PC-9 (cell line): ENCODE measurements around the gene PIK3R1.

ENCODE experiments used
- EZH2 ChIP-seq: fragments of 200-600 bp; sonication (generic); IDR thresholded peaks from 2 replicates; pipeline ENCODE4 v1.8.0; 2017; ENCODE audit warnings: antibody characterized with exemption, low read depth
- TF ChIP-seq, protein P1 (sequence below): fragments of 200-600 bp; sonication (generic); conservative IDR thresholded peaks from 2 replicates; pipeline ENCODE4 v1.6.1; 2017; ENCODE audit warnings: mixed run types, antibody characterized with exemption, mild to moderate bottlenecking, moderate library complexity

DNA sequence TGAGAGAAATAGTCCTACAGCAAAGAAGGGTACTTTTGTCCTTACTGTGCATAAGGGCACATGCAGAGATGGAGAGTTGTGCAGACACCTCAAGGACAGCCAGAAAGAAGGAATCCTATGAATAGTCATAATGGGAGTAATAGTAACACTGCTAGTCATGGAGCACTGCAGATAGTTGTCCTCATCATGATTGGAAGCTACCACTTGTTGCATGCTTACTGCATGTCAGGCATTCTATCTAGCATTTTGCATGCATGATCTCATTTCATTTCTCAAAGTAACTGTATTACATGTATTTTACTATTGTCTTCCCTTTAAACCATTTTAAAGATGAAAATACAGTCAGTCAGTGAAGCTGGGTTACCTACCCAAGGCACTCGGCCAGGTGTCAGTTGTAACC is 81.3 kb downstream of the PIK3R1 start:
- TF ChIP-seq, protein P1, sequence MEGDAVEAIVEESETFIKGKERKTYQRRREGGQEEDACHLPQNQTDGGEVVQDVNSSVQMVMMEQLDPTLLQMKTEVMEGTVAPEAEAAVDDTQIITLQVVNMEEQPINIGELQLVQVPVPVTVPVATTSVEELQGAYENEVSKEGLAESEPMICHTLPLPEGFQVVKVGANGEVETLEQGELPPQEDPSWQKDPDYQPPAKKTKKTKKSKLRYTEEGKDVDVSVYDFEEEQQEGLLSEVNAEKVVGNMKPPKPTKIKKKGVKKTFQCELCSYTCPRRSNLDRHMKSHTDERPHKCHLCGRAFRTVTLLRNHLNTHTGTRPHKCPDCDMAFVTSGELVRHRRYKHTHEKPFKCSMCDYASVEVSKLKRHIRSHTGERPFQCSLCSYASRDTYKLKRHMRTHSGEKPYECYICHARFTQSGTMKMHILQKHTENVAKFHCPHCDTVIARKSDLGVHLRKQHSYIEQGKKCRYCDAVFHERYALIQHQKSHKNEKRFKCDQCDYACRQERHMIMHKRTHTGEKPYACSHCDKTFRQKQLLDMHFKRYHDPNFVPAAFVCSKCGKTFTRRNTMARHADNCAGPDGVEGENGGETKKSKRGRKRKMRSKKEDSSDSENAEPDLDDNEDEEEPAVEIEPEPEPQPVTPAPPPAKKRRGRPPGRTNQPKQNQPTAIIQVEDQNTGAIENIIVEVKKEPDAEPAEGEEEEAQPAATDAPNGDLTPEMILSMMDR, result no peak
- no peak for TF ChIP-seq EZH2
